Omental fat pad (tissue), 4 donors: ENCODE results near the gene PRR23E. TPM values are rescaled to one million over a fixed set of nuclear protein-coding genes. Genes with fewer than 3 reads are reported as not detected.

ENCODE experiments used
- ATAC-seq: fragments of 150-250 bp; one replicate; pipeline ENCODE4 v1.9.1; 2016; ENCODE audit warnings: mild to moderate bottlenecking, moderate library complexity; ENCODE audit not compliant: low FRiP score
- DNase-seq: peaks from one replicate; pipeline ENCODE4 v3.0.0-alpha.2; 2019; ENCODE audit warnings: low spot score
- total RNA-seq, 4 donors: library from RNA; depleted of rRNA; stranded (reverse); fragments of >200 nt; gene quantifications; one replicate each; pipeline ENCODE4 v1.1.0, GENCODE V29; 2016
- TF ChIP-seq, protein P1 (sequence below), 3 donors: fragments of 450-650 bp; IDR thresholded peaks; one replicate each; pipeline ENCODE4 v1.5.1; 2016 to 2017; ENCODE audit warnings: antibody characterized with exemption in 3 of 3, mild to moderate bottlenecking in 3 of 3, moderate library complexity in 2 of 3

PRR23E gene
- total RNA-seq, 4 donors from 2014 or later = not detected

DNA sequence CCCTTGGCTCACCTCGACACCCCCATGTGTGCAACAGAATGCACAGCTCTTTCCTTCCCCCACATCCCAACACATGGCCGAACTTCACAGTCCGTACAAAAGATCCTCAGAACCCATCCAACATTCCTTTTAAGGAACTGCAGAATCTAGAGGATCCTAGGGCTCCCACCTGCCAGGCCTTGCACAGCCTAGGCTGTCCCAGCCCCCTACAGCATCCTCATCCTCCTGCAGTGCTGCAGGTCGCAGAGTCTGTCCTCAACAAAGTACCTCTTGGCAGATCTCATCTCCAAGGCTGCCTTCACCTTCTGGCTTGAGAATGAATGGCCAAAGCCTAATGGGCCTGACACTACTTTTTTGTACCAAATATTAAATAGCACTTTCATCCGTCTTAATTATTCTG is 19.8 kb downstream of the PRR23E start:
- DNase-seq = no peak
- TF ChIP-seq, protein P1, sequence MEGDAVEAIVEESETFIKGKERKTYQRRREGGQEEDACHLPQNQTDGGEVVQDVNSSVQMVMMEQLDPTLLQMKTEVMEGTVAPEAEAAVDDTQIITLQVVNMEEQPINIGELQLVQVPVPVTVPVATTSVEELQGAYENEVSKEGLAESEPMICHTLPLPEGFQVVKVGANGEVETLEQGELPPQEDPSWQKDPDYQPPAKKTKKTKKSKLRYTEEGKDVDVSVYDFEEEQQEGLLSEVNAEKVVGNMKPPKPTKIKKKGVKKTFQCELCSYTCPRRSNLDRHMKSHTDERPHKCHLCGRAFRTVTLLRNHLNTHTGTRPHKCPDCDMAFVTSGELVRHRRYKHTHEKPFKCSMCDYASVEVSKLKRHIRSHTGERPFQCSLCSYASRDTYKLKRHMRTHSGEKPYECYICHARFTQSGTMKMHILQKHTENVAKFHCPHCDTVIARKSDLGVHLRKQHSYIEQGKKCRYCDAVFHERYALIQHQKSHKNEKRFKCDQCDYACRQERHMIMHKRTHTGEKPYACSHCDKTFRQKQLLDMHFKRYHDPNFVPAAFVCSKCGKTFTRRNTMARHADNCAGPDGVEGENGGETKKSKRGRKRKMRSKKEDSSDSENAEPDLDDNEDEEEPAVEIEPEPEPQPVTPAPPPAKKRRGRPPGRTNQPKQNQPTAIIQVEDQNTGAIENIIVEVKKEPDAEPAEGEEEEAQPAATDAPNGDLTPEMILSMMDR (IDR thresholded peaks at IDR 0.05) = no peak
- ATAC-seq = no peak

DNA sequence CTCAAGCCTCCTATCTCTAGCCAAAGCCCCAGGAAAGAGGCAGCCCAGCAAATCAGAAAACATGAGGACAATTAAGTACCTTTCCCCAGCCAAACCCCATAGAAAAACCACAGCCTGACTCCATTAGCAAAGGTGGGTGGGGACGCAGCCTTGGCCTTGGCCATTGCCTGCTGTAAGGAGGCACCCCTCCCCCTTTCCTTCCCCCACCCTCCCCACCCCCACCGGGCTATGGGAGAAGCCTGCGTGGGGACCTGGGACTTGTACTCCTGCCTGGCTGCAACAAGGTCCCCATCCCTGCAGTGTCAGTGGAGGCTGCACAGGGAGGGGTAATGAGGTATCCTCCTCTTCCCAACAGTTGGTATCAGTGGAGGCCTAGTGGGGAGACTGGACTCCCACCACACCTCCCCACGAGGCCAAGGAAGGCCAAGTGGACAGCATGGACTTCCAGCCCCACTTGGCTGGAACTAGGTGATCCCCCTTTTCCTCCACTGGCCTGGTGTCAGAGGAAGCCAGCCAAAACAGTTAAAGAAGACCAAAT is 20.5 kb downstream of the PRR23E start:
- ATAC-seq = no peak
- TF ChIP-seq, protein P1 (IDR thresholded peaks at IDR 0.05) = no peak

DNA sequence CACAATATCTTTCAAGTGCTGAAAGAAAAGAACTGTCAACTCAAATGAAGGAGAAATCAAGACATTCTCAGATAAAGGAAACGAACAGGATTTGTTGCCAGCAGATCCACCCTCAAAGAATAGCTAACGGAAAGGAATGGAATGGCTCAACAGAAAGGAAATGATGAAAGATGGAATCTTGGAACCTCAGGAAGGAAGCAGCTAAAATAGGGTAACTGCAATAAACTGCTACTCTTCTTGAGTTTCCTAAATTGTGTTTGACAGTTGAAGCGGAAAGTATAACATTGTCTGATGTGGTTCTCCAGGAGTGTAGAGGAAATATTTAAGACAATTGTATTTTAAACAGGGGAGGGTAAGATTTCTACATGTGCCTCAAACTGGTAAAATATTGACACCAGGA is 22.0 kb downstream of the PRR23E start:
- ATAC-seq (no peak), DNase-seq (no peak)
- TF ChIP-seq, protein P1 (IDR thresholded peaks at IDR 0.05) = no peak

More for the DNA sequence above, 20.5 kb downstream of the PRR23E start:
- DNase-seq = no peak

DNA sequence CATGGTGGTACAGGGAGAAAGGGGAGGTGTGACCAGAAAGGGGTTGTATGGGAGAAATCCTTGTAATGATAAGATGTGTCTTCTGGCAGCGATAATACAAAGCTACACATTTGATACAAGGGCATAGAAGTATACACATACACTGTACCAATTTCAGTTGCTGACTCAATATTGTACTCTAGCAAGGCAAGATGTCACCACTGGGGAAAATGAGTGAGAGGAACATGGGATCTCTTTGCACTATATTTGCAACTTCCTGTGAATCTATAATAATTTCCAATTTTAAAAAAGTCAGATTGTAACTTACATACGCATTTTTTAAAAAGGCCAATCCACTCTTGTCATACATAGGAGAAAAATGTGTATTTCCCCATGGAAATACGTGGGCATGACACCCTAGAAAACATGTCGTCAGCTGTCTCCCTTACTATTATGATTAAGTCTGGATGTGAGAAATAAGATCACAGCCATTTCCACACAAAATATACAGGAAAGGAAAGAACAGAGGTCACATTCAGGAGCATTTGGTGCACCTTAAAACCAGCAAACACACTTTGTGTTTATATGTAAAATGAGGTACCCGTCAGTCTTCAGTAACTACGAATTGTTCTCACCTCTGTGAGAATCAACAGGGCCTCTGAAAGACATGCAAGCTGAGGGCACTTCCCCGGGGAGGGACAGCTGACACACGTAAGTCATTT is 22.9 kb downstream of the PRR23E start:
- ATAC-seq = no peak
- TF ChIP-seq, protein P1 (IDR thresholded peaks at IDR 0.05) = no peak
- no peak for DNase-seq

DNA sequence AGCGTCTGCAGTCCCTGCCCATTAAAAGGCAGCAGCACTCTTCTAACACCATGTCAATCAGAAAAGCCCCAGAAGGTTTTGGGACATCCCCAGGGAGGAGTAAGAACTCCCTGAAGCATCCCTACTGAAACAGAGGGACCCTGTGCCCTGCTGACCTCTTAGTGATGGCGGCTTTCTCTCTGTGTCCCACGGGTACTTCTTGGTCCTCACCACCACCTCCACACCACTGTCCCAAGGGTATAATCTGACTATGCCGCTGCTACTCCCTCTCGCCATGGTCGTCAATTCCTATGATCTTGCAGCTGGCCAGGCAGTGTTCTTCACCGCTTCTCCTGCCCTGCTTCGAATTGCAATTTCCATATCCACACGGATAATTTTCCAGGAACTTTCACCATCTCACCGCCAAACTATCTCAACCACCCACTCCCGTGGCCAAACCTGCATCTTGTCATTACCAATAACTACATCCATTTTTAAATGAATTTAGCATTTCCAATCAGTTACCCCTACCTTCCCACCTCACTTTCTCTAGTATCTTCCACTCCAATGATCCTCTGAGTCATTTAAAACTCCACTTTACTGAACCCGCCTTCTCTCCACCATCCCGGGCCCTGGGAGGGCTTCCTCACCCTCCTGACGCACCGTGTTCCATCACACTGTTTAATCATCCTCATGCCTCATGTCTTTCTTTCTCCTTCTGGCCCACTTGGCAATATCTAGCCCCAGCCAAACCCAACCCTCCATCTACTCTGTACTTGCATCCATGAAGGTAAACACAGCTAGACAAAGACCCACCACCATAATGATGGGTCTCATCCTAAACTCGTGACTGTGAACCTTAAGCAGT is 23.7 kb downstream of the PRR23E start:
- TF ChIP-seq, protein P1 (IDR thresholded peaks at IDR 0.05) = no peak
- no peak for DNase-seq
- no peak for ATAC-seq

DNA sequence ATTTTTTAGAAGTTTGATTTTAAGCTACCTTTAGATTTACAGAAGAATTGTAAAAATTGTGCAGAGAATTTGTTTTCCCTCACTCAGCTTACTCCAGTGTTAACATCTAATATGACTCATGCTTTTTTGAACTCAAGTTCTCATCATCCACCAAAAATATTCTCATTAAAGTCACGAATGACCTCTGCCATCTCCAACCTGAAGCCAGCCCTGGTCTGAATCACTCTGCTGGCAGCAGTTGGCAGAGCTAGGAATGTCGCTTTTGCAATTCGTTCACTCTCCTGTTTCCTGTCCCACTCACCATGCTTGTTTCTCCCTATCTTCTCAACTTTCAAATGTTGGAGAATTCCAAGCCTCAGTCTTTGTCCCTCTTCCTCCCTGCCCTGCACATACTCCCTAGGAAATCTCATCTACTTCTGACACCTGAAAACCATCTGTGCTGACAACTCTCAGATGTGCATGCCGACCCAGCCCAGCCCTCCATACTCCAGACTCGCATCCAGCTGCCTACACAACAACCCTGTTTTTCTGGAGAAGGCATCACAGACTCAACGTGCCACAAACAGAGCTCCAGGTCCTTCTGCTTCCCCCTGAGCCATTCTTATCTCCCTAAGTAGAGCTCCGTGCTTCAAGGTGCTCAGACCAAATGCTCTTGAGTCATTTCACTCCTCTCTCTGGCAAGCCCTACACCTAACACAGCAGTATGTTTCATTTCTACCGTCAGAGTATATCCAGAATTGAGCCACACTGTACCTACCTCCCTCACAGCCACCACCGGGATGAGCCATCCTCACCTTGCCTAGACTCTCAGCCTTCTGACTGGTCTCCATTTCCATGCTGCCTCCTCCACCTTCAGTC is 24.9 kb downstream of the PRR23E start:
- TF ChIP-seq, protein P1 (IDR thresholded peaks at IDR 0.05) = no peak
- DNase-seq (no peak), ATAC-seq (no peak)
